Caco-2 (cell line): ENCODE results near the gene FKBP14. TPM values are rescaled to one million over a fixed set of nuclear protein-coding genes. Genes with fewer than 3 reads are reported as not detected.

Experiments
- BruUV-seq: library from RNA; stranded (reverse); fragments of 400-500 nt; replicated peaks from 2 replicates; lab custom pipeline; 2021; lab: Mats Ljungman, UMichigan
- CTCF ChIA-PET: fragments of 300-600 bp; sonication (Branson Sonifier 250); formaldehyde crosslinking; loops from one replicate; lab custom pipeline; 2022; ENCODE audit warnings: antibody characterized with exemption; lab: Charles Lee
- POLR2A ChIA-PET: fragments of 300-600 bp; sonication (Branson Sonifier 250); formaldehyde crosslinking; loops from one replicate; lab custom pipeline; 2022; ENCODE audit warnings: antibody characterized with exemption; lab: Charles Lee
- DNase-seq, 2 experiments: peaks; one replicate each; pipeline versions ENCODE4 v3.0.0 to v3.0.0-alpha.2; 2020 to 2022
- H3K27me3 ChIP-seq: replicated peaks from 2 replicates; pipeline ENCODE4 v1.6.0; 2011; ENCODE audit warnings: low read length; ENCODE audit not compliant: control insufficient read depth, insufficient read depth
- H3K36me3 ChIP-seq: 2 replicates; pipeline ENCODE4 v1.5.1; 2011; ENCODE audit warnings: low read length; ENCODE audit not compliant: control insufficient read depth, insufficient read depth
- H3K4me1 ChIP-seq: fragments of 250-450 bp; sonication (Bioruptor Pico); 2 replicates; pipeline ENCODE4 v1.5.1; 2020; ENCODE audit warnings: mild to moderate bottlenecking
- H3K4me3 ChIP-seq: 2 replicates; pipeline ENCODE4 v1.5.1; 2011; ENCODE audit warnings: low read depth, mild to moderate bottlenecking, control low read depth, low read length
- H3K9me3 ChIP-seq: fragments of 250-450 bp; sonication (Bioruptor Pico); 2 replicates; pipeline ENCODE4 v1.5.1; 2020; ENCODE audit warnings: mild to moderate bottlenecking, moderate library complexity
- H3K27ac Mint-ChIP-seq: one replicate; pipeline ENCODE4 v1.8.0; 2022; ENCODE audit warnings: mixed read lengths; ENCODE audit not compliant: unreplicated experiment
- H3K27me3 Mint-ChIP-seq: one replicate; pipeline ENCODE4 v1.8.0; 2022; ENCODE audit warnings: mixed read lengths; ENCODE audit not compliant: insufficient read depth, unreplicated experiment
- H3K36me3 Mint-ChIP-seq: one replicate; pipeline ENCODE4 v1.8.0; 2022; ENCODE audit warnings: mild to moderate bottlenecking, mixed read lengths; ENCODE audit not compliant: insufficient read depth, unreplicated experiment
- H3K4me1 Mint-ChIP-seq: one replicate; pipeline ENCODE4 v1.8.0; 2022; ENCODE audit warnings: low read depth, mixed read lengths; ENCODE audit not compliant: unreplicated experiment
- H3K4me3 Mint-ChIP-seq: one replicate; pipeline ENCODE4 v1.8.0; 2022; ENCODE audit warnings: mild to moderate bottlenecking, moderate library complexity, mixed read lengths; ENCODE audit not compliant: unreplicated experiment
- H3K9me3 Mint-ChIP-seq: one replicate; pipeline ENCODE4 v1.8.0; 2022; ENCODE audit warnings: mixed read lengths; ENCODE audit not compliant: unreplicated experiment
- intact Hi-C: fragments of 100-400 bp; cut with micrococcal nuclease; formaldehyde crosslinking; loops from one replicate; pipeline ENCODE4 v1.10.0; 2022; ENCODE audit not compliant: unreplicated experiment
- total RNA-seq: library from RNA; stranded (reverse); gene quantifications from 2 replicates; pipeline ENCODE4 v1.2.3, GENCODE V29; 2022
- TF ChIP-seq, protein P1 (sequence below), 2 experiments: fragments of 200-600 bp in 1 of 2; IDR thresholded peaks; 1 replicate in 1 of 2; 2 replicates in 1 of 2; pipeline versions ENCODE4 v1.5.1 to v1.8.0; 2011 to 2022; ENCODE audit warnings: antibody characterized with exemption in 1 of 2, control low read depth in 1 of 2, inconsistent platforms in 1 of 2, low read depth in 1 of 2, low read length in 1 of 2, mild to moderate bottlenecking in 1 of 2, moderate library complexity in 1 of 2; ENCODE audit not compliant: insufficient read depth in 1 of 2, severe bottlenecking in 1 of 2, unreplicated experiment in 1 of 2

The FKBP14 gene
- total RNA-seq, 1 experiment from 2014 or later, result 17.5 TPM

DNA sequence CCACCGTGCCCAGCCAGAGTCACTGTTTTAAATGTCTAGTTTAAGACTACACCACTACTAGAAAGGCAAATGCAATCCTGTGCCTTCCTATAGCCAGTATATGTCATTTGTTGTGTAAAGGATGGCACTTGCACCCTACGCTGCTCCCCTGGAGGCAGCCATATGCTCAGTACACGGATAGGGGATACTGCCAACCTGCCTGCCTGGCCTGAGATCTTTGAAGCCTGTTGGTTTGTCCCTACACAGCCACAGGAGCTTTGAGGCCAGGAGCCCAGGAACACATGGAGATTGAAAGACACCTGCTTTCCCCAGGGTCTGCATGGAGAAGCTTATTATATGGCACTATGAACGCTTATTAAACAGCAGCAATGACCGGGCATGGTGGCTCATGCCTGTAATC, 34.6 kb downstream of the FKBP14 start:
- no peak overlapping the region for H3K27ac Mint-ChIP-seq
- no peaks in the 10 kb centered on the region for H3K27me3 ChIP-seq
- no peaks in the 10 kb centered on the region for H3K36me3 ChIP-seq
- H3K4me1 ChIP-seq, result peaks cover 11% of the 10 kb centered on the region
- no peak overlapping the region for H3K4me3 Mint-ChIP-seq
- intact Hi-C loops, result no loop called here
- no peak overlapping the region for H3K4me3 ChIP-seq
- TF ChIP-seq, protein P1, sequence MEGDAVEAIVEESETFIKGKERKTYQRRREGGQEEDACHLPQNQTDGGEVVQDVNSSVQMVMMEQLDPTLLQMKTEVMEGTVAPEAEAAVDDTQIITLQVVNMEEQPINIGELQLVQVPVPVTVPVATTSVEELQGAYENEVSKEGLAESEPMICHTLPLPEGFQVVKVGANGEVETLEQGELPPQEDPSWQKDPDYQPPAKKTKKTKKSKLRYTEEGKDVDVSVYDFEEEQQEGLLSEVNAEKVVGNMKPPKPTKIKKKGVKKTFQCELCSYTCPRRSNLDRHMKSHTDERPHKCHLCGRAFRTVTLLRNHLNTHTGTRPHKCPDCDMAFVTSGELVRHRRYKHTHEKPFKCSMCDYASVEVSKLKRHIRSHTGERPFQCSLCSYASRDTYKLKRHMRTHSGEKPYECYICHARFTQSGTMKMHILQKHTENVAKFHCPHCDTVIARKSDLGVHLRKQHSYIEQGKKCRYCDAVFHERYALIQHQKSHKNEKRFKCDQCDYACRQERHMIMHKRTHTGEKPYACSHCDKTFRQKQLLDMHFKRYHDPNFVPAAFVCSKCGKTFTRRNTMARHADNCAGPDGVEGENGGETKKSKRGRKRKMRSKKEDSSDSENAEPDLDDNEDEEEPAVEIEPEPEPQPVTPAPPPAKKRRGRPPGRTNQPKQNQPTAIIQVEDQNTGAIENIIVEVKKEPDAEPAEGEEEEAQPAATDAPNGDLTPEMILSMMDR (IDR thresholded peaks at IDR 0.05; ENCODE audit: insufficient read depth in 1 of 2, low read depth in 1 of 2, low read length in 1 of 2, severe bottlenecking in 1 of 2, unreplicated experiment in 1 of 2), result no peak
- H3K9me3 ChIP-seq, result 0 out of 2 replicates have a peak, but pooled peaks cover 3% of the 10 kb centered on the region
- peaks cover 10% of the 10 kb centered on the region for H3K9me3 Mint-ChIP-seq
- H3K27me3 Mint-ChIP-seq, result no peaks in the 10 kb centered on the region
- CTCF ChIA-PET, result no interaction called here
- H3K4me1 Mint-ChIP-seq, result peaks cover 29% of the 10 kb centered on the region
- POLR2A ChIA-PET, result no interaction called here
- peaks cover 17% of the 10 kb centered on the region for H3K36me3 Mint-ChIP-seq
- DNase-seq, result no peak
- no TSS peak for BruUV-seq

DNA sequence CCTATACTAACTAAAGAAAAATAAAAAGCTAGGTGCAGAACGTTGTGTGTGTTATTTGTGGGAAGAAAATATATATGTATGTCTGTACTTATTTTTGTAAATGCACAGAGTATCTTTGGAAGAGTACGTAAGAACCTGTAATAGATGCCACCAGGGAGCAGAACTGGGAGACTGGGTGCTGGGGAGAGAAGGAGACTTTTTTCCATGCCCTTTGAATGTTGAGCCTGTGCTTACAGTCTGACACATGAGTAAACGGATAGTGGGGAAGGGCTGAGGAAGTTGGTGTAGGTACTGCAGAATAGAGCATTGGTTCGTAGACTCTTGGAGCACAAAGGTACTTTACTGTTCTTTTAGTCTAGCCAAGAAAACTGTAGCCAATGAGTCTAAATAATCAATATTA, 35.6 kb downstream of the FKBP14 start:
- no peaks in the 10 kb centered on the region for H3K9me3 Mint-ChIP-seq
- H3K36me3 ChIP-seq, result no peaks in the 10 kb centered on the region
- TF ChIP-seq, protein P1 (IDR thresholded peaks at IDR 0.05; ENCODE audit: insufficient read depth in 1 of 2, low read depth in 1 of 2, low read length in 1 of 2, severe bottlenecking in 1 of 2, unreplicated experiment in 1 of 2), result no peak
- BruUV-seq, result no TSS peak
- H3K4me1 ChIP-seq, result peaks cover 14% of the 10 kb centered on the region
- no peaks in the 10 kb centered on the region for H3K27me3 ChIP-seq
- H3K27ac Mint-ChIP-seq, result peak overlapping the region; percentile 82
- no peak overlapping the region for H3K4me3 ChIP-seq
- peaks cover 20% of the 10 kb centered on the region for H3K36me3 Mint-ChIP-seq
- no peaks in the 10 kb centered on the region for H3K27me3 Mint-ChIP-seq
- intact Hi-C loops, result no loop called here
- ChIA-PET CTCF (interaction anchor here (0.6 kb wide), 1 partner anchor 18 kb away, joined by 4 read pairs; no protein-coding TSS in a partner anchor), POLR2A (interaction anchor here (0.6 kb wide), 1 partner anchor 18 kb away, joined by 4 read pairs; no protein-coding TSS in a partner anchor)
- no peak for DNase-seq
- peaks cover 32% of the 10 kb centered on the region for H3K4me1 Mint-ChIP-seq
- peak overlapping the region; percentile 79 for H3K4me3 Mint-ChIP-seq
- H3K9me3 ChIP-seq, result no peaks in the 10 kb centered on the region

DNA sequence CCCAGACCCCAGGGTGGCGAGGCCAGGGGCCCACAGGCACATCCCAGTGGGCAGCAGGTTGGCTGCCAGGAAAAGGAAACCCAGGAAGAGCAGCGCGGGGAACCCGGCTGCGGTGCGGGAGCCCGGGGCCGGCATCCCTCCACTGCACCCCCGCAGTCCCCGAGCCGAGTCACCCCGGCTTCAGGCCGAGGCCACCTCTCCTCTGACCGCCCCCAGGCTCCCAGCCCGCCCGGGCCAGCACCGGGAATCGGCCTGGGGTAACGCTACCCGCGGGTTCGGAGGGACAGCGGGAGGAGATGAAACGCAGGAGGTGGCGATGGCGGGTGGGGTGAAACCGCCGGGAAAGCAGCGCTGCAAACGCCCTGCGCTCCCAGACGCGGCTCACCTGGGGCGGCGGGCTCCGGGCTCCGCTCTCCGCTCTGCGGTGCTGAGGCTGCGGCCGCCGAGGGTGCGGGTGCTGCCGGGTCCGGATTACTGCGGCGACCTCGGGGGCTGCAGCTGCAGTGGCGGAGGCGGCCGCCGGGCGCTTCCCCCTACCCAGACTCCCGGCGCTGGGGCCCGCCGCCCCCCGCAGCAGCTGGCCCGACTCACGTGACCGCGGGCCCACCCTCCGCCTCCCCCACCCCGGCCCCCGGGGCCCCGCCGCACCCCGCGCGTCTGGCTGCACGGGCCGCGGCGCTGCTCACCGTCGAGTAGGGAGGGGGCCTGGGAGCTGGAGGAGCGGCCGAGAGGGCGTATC, 37.1 kb downstream of the FKBP14 start, which contains the start of gene SCRN1:
Gene SCRN1, minus strand, starts transcription at position 545 of the 739 bp plus-strand sequence. CDS start 20,734 bp downstream, outside the sequence.
- H3K4me1 ChIP-seq, result peaks cover 14% of the 10 kb centered on the region
- CTCF ChIA-PET, result interaction anchor here (0.6 kb wide), 2 partner anchors 17 to 37 kb away, joined by 4 to 5 read pairs; no protein-coding TSS in a partner anchor
- peak within 1 kb of the TSS; percentile 79 for H3K4me3 Mint-ChIP-seq
- peak within 1 kb of the TSS; percentile 88 for H3K27ac Mint-ChIP-seq
- BruUV-seq, result no TSS peak
- TF ChIP-seq, protein P1 (IDR thresholded peaks at IDR 0.05; ENCODE audit: insufficient read depth in 1 of 2, low read depth in 1 of 2, low read length in 1 of 2, severe bottlenecking in 1 of 2, unreplicated experiment in 1 of 2), result no peak
- H3K9me3 ChIP-seq, result no peaks in the 10 kb centered on the region
- no peaks in the 10 kb centered on the region for H3K9me3 Mint-ChIP-seq
- no peaks in the 10 kb centered on the region for H3K27me3 ChIP-seq
- no peaks in the 10 kb centered on the region for H3K27me3 Mint-ChIP-seq
- H3K4me3 ChIP-seq, result peak within 1 kb of the TSS; percentile 100
- peaks cover 26% of the 10 kb centered on the region for H3K36me3 Mint-ChIP-seq
- POLR2A ChIA-PET, result interaction anchor here (0.6 kb wide), 1 partner anchor 21 kb away, joined by 3 read pairs; no protein-coding TSS in a partner anchor
- H3K4me1 Mint-ChIP-seq, result peaks cover 39% of the 10 kb centered on the region
- no peaks in the 10 kb centered on the region; the same call in 1 of the 2 replicates for H3K36me3 ChIP-seq
- intact Hi-C loops, result no loop called here
- DNase-seq, result peak; percentile 65 to 77
